ENCODE data around the gene ZC3H4.

GRCh38 chr19:47044946-47045866 lies 68.4 kb downstream of the ZC3H4 start:
- TF ChIP-seq POLR2A (IDR thresholded peaks at IDR 0.05): no peak
- TF ChIP-seq CTCF (IDR thresholded peaks at IDR 0.05): no peak
